NCI-H1436 treated with DMSO at 0.1 percent for 48 hours (cell line): ENCODE data around the gene CETP.

ENCODE experiments used
- DNase-seq: peaks from one replicate; lab custom pipeline; 2025; lab: John Stamatoyannopoulos, UW

CETP gene

GRCh38 chr16:56961851-56962281 lies at the start of gene CETP:
Gene CETP, plus strand, starts transcription at chr16:56961950. Its CDS starts 30 bp downstream, at chr16:56961980.
- no peak for DNase-seq

DNA sequence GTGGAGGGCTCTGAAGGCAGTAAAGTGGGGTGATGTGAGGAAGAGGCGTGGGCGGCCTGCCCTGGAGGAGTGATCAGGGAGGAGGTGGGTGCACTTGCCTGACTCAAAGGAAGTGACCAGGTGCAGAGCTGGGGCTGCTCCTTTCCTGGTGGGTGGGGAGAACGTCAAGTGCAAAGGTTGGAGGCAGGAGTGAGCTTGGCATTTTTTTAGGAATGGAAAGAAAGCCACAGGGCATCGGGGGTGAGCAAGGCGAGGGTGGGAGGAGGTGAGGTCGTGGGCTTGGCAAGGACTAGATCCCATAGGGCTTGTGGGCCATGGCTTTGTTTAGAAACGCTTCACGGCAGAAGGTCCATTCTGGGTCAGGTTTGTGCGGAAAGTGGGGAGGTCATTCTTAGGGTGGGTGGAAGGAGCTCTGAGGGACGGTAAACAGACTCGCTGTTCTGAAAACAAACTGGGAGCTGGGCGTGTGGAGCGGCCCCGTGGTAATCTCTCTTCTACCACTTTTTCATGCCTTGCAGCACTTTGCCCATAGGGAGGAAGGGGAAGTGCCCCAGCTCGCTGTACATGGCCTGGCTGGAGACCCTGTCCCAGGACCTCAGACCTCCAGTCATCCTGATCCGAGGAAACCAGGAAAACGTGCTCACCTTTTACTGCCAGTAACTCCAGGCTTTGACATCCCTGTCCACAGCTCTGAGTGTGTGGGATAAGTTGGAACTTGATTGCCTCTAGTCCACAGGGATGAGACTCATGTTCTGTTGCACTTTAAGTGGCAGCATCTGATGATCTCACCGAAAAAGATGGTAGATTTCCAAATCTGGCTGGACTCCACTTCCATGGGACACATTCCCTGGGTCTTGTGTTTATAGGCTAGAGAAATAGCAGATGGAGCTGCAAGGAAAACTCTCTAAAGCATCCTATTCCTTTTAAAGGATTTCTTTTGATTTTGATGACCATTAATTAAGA lies 48.7 kb upstream of the CETP start:
- no peak for DNase-seq

DNA sequence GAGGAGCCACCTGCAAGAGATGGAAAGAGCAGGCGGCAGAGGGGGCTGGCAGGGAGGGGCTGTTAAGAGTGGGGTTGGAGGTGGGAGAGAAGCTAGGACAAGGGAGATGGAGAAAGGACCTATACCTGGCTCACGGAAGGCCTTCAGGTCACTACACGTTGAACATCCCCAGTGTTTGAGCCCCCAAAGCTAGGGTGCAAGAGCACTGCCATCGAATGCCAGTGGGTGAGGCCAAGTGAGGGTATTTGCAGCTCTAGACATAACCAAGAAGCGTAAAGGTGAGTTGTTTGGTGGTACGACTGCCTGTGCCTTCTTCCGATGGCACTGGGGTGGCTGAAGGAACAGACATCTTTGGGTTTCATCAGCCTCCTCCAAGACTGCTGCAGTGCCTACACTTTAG lies 46.9 kb upstream of the CETP start:
- DNase-seq: no peak

DNA sequence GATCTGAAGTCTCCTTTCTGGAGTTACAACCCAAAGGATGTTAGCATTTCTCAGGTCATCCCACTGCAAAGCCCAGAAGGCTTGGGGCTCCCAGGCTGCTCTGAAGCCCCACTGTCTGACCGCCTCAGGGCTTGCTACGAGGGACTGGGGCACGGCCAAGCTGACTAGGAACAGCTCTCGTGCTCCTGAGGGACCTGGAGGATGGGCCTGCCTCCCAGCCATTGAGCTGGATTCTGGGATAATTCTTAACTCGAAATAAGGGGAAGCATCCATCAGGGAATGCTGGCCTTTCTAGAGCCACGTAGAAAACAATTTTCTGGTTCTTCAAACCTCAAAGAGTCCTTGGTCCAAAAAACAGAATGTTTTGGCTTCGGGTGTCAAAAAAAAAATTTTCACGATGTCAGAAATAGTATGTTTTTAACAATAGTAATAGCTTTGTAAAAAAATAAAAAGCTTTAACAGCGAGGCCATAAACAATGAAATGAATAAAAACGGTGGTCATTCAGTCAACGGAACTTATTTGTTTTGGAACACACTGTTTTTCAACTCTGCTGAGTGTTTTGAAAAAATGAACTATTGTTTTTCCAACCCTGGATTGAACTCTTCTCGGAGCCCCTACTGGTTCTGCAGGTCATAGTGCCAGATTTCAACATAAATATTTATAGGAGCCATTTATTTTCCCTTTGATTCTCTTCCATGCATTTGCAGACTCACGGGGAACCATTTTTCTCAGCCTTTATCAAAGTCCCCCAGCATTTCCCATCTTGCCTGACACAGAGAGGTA lies 46.2 kb upstream of the CETP start:
- DNase-seq: no peak

DNA sequence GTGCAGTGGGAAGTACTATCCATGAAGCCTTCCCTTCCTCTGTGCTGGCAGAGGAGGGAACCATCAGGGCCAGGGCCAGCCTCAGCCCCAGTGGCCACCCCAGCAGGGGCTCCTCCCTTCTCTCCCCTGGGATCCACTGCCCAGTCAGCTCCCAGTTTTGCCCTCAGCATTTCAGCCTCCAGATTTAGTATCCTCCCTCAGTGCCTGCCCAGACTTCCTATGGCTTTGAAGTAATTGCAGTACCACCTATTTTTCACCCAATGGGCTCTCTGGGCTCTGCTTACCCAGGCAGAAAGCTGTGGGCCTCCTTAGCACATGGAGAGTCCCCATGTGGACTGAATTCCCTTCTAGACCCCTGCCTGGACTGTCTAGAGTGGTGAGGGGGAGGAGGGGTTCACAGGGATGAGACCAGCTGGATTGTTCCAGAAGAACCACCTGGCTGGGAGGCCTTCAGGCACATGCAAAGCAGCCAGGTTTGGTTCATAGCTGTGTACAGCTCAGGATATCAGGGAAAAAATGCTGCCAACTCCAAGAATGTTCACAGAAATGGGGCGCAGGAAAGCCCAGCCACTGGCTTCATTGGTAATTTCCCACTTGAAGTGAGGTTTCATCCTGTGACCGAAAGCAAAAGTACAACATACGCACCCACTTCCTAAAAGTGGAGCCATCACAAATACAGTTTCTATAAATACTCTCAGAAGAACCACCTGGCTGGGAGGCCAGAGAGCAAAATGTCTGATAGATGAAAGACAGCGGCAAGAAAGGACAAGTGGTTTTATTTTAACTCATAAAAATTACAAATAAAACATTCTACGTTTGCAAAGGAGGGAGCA lies 45.0 kb upstream of the CETP start:
- no peak for DNase-seq

DNA sequence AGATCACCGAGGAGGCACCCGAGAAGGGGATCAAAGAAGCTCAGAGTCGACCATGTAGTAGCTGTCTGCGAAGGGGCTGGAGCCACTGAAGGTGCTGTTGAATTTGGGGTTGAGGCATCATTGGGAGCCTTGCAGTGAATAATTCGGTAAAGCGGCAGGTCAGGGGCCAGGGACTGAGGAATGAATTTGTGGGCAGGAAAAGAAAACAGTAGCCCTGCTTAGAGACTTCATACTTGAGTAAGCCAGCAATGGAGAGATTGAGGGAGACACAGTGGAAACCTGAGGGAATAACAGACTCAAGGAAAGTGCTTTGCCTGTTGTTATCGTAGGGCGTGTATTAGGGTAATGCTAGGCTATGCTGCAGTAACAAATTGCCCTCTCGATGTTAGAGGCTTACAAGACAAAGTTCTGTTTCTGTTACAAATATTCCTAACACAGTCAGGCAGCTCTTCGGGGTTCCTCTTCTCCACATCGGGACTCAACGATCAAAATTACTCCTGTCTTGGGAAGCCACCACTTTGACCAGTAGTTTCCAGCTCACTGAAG lies 43.2 kb upstream of the CETP start:
- DNase-seq: no peak

DNA sequence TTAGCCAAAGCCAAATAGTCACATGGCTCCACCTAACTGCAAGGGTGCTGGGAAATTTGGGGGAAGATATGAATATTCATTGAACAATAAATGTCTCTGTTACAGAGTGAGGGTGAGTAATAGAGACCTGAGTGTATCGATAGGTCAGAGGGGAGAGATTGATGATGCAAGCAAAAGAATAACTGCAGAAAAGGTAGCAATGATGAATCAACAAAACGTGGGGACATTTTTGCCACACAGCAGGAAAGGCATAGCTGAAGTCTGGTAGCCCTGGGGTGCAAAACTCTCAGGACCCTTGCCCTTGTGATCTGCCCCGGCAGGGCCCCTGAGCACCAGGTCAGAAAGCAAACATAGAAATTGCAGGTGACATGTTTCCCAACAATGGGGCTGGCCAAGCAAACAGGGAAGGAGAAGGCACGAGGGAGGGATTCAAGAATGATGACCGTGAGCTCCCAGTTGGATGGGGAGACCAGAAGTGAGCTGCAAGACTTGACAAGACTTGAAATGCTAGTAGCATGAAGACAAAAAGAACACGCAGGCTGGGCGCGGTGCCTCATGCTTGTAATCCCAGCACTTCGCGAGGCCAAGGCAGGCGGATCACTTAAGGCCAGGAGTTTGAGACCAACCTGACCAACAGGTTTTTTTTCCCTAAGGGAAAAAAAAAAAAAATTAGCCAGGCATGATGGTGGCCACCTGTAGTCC lies 42.5 kb upstream of the CETP start:
- DNase-seq: no peak

DNA sequence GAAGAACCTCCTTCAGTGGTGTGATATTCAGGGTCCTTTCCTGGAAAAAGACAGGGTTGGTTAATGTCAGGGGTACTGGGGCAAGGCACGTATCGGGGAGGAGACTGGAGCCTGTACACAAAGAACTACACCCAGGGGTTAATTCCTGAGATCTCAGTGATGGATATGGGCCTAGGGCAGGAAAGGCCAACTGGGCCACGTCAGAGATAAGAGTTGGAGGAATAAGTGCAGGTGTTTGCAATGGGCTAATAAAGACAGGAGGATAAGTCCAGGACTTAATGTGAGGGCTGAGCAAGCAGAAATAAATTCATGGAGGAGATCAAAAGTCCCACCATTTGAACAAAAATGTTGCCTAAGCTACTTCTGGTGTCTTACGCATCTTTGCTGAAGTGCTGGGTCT lies 40.2 kb upstream of the CETP start:
- no peak for DNase-seq

DNA sequence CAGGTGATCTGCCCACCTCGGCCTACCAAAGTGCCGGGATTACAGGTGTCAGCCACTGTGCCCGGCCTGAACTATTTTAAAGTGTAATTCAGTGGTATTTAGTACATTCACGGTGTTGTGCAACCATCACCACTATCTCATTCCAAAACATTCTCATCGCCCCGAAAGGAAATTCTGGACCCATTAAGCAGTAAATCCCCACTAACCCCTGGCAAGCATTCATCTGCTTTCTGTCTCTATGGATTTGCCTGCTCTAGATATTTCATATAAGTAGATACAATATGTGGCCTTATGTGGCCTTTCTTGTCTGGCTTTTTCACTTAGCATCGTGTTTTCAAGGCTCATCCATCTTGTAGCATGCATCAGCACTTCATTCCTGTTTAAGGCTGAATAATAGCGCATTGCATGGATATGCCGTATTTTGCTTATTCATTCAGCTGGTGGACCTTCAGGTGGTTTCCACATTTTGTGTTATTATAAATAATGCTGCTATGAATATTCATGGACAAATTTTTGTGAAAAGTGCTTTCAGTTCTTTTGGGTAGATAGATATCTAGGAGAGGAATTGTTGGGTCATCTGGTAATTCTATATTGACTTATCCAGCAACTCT lies 38.2 kb upstream of the CETP start:
- no peak for DNase-seq

- no peak for DNase-seq
Observed at GRCh38 chr16:56927471-56927870, 34.3 kb upstream of the CETP start.

GRCh38 chr16:56929639-56930038 lies 32.1 kb upstream of the CETP start:
- no peak for DNase-seq

DNA sequence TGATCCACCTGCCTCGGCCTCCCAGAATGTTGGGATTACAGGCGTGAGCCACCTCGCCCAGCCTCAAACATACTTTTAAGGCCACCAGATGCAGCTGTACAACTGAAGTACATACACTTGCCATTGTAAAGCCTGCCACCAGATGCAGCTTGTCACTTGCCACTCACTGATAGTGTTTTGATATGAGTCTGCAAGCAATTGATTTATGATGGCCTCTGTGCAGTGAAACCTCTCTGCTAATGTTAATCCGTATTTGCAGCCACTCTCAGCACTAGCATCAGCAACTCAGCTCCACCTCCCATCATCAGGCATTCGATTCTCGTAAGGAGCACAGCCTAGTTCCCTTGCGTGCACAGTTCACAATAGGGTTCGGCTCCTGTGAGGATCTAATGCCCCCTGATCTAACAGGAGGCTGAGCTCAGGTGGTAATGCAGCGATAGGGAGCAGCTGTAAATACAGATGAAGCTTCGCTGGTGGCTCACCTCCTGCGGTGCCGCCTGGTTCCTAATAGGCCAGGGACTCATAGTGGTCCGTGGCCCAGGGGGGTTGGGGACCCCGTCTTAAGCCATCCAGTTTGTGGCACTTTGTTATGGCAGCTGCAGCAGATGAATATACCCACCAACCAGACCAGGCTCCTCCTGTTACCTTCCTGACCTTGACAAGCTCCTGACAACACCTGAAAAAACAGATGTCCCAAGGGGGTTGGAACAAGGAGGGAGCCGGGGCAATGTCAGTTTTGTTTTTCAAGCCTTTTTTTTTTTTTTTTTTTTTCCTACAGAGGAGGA lies 31.1 kb upstream of the CETP start:
- peak; percentile 48 for DNase-seq

- DNase-seq: no peak
Observed at GRCh38 chr16:56931271-56931891, 30.4 kb upstream of the CETP start.

GRCh38 chr16:56931892-56932720 lies 29.6 kb upstream of the CETP start, which contains the start of gene HERPUD1:
Gene HERPUD1, plus strand, starts transcription at chr16:56932142. Its CDS starts 103 bp downstream, at chr16:56932245.
- DNase-seq: peak; percentile 90

GRCh38 chr16:56932721-56933619 lies 28.8 kb upstream of the CETP start:
- DNase-seq: peak; percentile 11

- no peak for DNase-seq
Observed at GRCh38 chr16:56933828-56934598, 27.7 kb upstream of the CETP start.
